ENCODE data around the gene FCRL2. TPM values are rescaled to one million over a fixed set of nuclear protein-coding genes. Genes with fewer than 3 reads are reported as not detected.

The FCRL2 gene
- total and polyA plus RNA-seq, 2 experiments from 2014 or later, result not detected

GRCh38 chr1:157725221-157725577, 51.7 kb downstream of the FCRL2 start:
- no peak overlapping the region for H3K27ac Mint-ChIP-seq
- Histone ChIP-seq H3K4me1 (ENCODE audit: insufficient read depth) (no peaks in the 10 kb centered on the region), H4K20me1 (replicated peaks; ENCODE audit: insufficient read depth) (no peaks in the 10 kb centered on the region), H3K36me3 (ENCODE audit: insufficient read depth) (no peaks in the 10 kb centered on the region; the same call in 1 of the 2 replicates), H3K27me3 (ENCODE audit: insufficient read depth) (no peaks in the 10 kb centered on the region), H3F3A (replicated peaks; ENCODE audit: low read depth) (no peaks in the 10 kb centered on the region), H3K27ac (ENCODE audit: low read depth) (no peak overlapping the region), H3K4me3 (no peak overlapping the region), H3K4me2 (no peak overlapping the region), H3K9me2 (ENCODE audit: insufficient read depth) (peaks cover 10% of the 10 kb centered on the region), H3K79me2 (replicated peaks; ENCODE audit: insufficient read depth) (no peaks in the 10 kb centered on the region), H2AFZ (no peak overlapping the region)
- no peaks in the 10 kb centered on the region for H3K4me1 Mint-ChIP-seq
- DNase-seq (ENCODE audit: low spot score) (no peak), ATAC-seq (no peak)
- TF ChIP-seq REST (IDR thresholded peaks at IDR 0.05; ENCODE audit: unreplicated experiment), result no peak
- no peak for TF ChIP-seq EZH2phosphoT487 (IDR thresholded peaks at IDR 0.05; ENCODE audit: unreplicated experiment)
- no peak for TF ChIP-seq ZNF462 (CRISPR knock-in tag; IDR thresholded peaks at IDR 0.05)
- TF ChIP-seq ZNF331 (CRISPR knock-in tag; IDR thresholded peaks at IDR 0.05; ENCODE audit: low read depth), result no peak
- TF ChIP-seq JUNB (IDR thresholded peaks at IDR 0.05; ENCODE audit: unreplicated experiment), result no peak
- TF ChIP-seq POLR2AphosphoS5 (IDR thresholded peaks at IDR 0.05; ENCODE audit: low read depth), result no peak
- no peak for TF ChIP-seq CREB1 (CRISPR knock-in tag; IDR thresholded peaks at IDR 0.05; ENCODE audit: low read depth)
- no peak for TF ChIP-seq EZH2 (IDR thresholded peaks at IDR 0.05; ENCODE audit: low read depth, unreplicated experiment)
- no peak for TF ChIP-seq ZNF114 (CRISPR knock-in tag; IDR thresholded peaks at IDR 0.05)
- no peak for TF ChIP-seq CTCF (conservative IDR thresholded peaks at IDR 0.05; ENCODE audit: low read depth in 2 of 2)
- TF ChIP-seq ETS1 (IDR thresholded peaks at IDR 0.05), result no peak
- no peak for TF ChIP-seq STAT1 (IDR thresholded peaks at IDR 0.05; ENCODE audit: unreplicated experiment)
- TF ChIP-seq NANOG (IDR thresholded peaks at IDR 0.05; ENCODE audit: borderline replicate concordance), result no peak
- H3K9me3 Mint-ChIP-seq, result peaks cover 36% of the 10 kb centered on the region
- peaks cover 26% of the 10 kb centered on the region for H3K36me3 Mint-ChIP-seq (ENCODE audit: low read depth)
- peaks cover 4% of the 10 kb centered on the region for H3K27me3 Mint-ChIP-seq (ENCODE audit: insufficient read depth, low read depth, poor library complexity)
- no peak overlapping the region for H3K4me3 Mint-ChIP-seq

All from GM23338 (cell line).